ENCODE data around the gene NRXN2.

NRXN2 gene

GRCh38 chr11:64661146-64661545 is 61.9 kb downstream of the NRXN2 start:
- H3K27me3 ChIP-seq (ENCODE audit: control insufficient read depth, insufficient read depth, low read length, poor library complexity, severe bottlenecking): no peaks in the 10 kb centered on the region
- no peak overlapping the region for H3K4me3 ChIP-seq (ENCODE audit: insufficient read depth, low read depth, low read length)
- no peaks in the 10 kb centered on the region for H3K9me3 ChIP-seq (ENCODE audit: control insufficient read depth, low read length)
- no peaks in the 10 kb centered on the region for H3K36me3 ChIP-seq (ENCODE audit: control insufficient read depth, insufficient read depth, low read length)
- H3K4me1 ChIP-seq (ENCODE audit: control insufficient read depth, insufficient read depth, low read length): no peaks in the 10 kb centered on the region
- no peak overlapping the region for H3K27ac ChIP-seq (ENCODE audit: insufficient read depth, low read depth, low read length, poor library complexity, severe bottlenecking)
- 84 to 85% methylated on average over 6 of the region's 6 CpGs for WGBS, 2 experiments

- no peaks in the 10 kb centered on the region for H3K4me1 ChIP-seq (ENCODE audit: control insufficient read depth, insufficient read depth, low read length)
- 93 to 95% methylated on average over 19 of the region's 19 CpGs for WGBS, 2 experiments
- no peak overlapping the region for H3K4me3 ChIP-seq (ENCODE audit: insufficient read depth, low read depth, low read length)
- no peaks in the 10 kb centered on the region for H3K27me3 ChIP-seq (ENCODE audit: control insufficient read depth, insufficient read depth, low read length, poor library complexity, severe bottlenecking)
- no peaks in the 10 kb centered on the region for H3K36me3 ChIP-seq (ENCODE audit: control insufficient read depth, insufficient read depth, low read length)
- no peaks in the 10 kb centered on the region for H3K9me3 ChIP-seq (ENCODE audit: control insufficient read depth, low read length)
- no peak overlapping the region for H3K27ac ChIP-seq (ENCODE audit: insufficient read depth, low read depth, low read length, poor library complexity, severe bottlenecking)
Observed at GRCh38 chr11:64660706-64661105, 62.3 kb downstream of the NRXN2 start.

- H3K27me3 ChIP-seq (ENCODE audit: control insufficient read depth, insufficient read depth, low read length, poor library complexity, severe bottlenecking): no peaks in the 10 kb centered on the region
- peaks cover under 1% of the 10 kb centered on the region for H3K4me1 ChIP-seq (ENCODE audit: control insufficient read depth, insufficient read depth, low read length)
- H3K27ac ChIP-seq (ENCODE audit: insufficient read depth, low read depth, low read length, poor library complexity, severe bottlenecking): no peak overlapping the region
- H3K36me3 ChIP-seq (ENCODE audit: control insufficient read depth, insufficient read depth, low read length): no peaks in the 10 kb centered on the region
- H3K4me3 ChIP-seq (ENCODE audit: insufficient read depth, low read depth, low read length): no peak overlapping the region
- no peaks in the 10 kb centered on the region for H3K9me3 ChIP-seq (ENCODE audit: control insufficient read depth, low read length)
- WGBS, 2 experiments: 96 to 97% methylated on average over 10 of the region's 10 CpGs
Observed at GRCh38 chr11:64660205-64660604, 62.8 kb downstream of the NRXN2 start.

- no peak overlapping the region for H3K27ac ChIP-seq (ENCODE audit: insufficient read depth, low read depth, low read length, poor library complexity, severe bottlenecking)
- no peak overlapping the region for H3K4me3 ChIP-seq (ENCODE audit: insufficient read depth, low read depth, low read length)
- H3K27me3 ChIP-seq (ENCODE audit: control insufficient read depth, insufficient read depth, low read length, poor library complexity, severe bottlenecking): no peaks in the 10 kb centered on the region
- no peaks in the 10 kb centered on the region for H3K36me3 ChIP-seq (ENCODE audit: control insufficient read depth, insufficient read depth, low read length)
- 89 to 91% methylated on average over 9 of the region's 9 CpGs for WGBS, 2 experiments
- peaks cover 3% of the 10 kb centered on the region for H3K4me1 ChIP-seq (ENCODE audit: control insufficient read depth, insufficient read depth, low read length)
- H3K9me3 ChIP-seq (ENCODE audit: control insufficient read depth, low read length): no peaks in the 10 kb centered on the region
Observed at GRCh38 chr11:64659417-64660144, 63.4 kb downstream of the NRXN2 start.

- Histone ChIP-seq H3K4me1 (ENCODE audit: control insufficient read depth, insufficient read depth, low read length) (peaks cover 3% of the 10 kb centered on the region), H3K9me3 (ENCODE audit: control insufficient read depth, low read length) (no peaks in the 10 kb centered on the region), H3K36me3 (ENCODE audit: control insufficient read depth, insufficient read depth, low read length) (no peaks in the 10 kb centered on the region), H3K27me3 (ENCODE audit: control insufficient read depth, insufficient read depth, low read length, poor library complexity, severe bottlenecking) (no peaks in the 10 kb centered on the region), H3K27ac (ENCODE audit: insufficient read depth, low read depth, low read length, poor library complexity, severe bottlenecking) (no peak overlapping the region), H3K4me3 (ENCODE audit: insufficient read depth, low read depth, low read length) (no peak overlapping the region)
- 91 to 96% methylated on average over 2 of the region's 2 CpGs for WGBS, 2 experiments
Observed at GRCh38 chr11:64658265-64658664, 64.7 kb downstream of the NRXN2 start.

- WGBS, 2 experiments: 43 to 47% methylated on average over 6 of the region's 6 CpGs
- no peak overlapping the region for H3K4me3 ChIP-seq (ENCODE audit: insufficient read depth, low read depth, low read length)
- H3K4me1 ChIP-seq (ENCODE audit: control insufficient read depth, insufficient read depth, low read length): peaks cover 3% of the 10 kb centered on the region
- H3K9me3 ChIP-seq (ENCODE audit: control insufficient read depth, low read length): no peaks in the 10 kb centered on the region
- H3K36me3 ChIP-seq (ENCODE audit: control insufficient read depth, insufficient read depth, low read length): no peaks in the 10 kb centered on the region
- H3K27ac ChIP-seq (ENCODE audit: insufficient read depth, low read depth, low read length, poor library complexity, severe bottlenecking): no peak overlapping the region
- no peaks in the 10 kb centered on the region for H3K27me3 ChIP-seq (ENCODE audit: control insufficient read depth, insufficient read depth, low read length, poor library complexity, severe bottlenecking)
Observed at GRCh38 chr11:64656862-64657261, 66.1 kb downstream of the NRXN2 start.

- no peak overlapping the region for H3K27ac ChIP-seq (ENCODE audit: insufficient read depth, low read depth, low read length, poor library complexity, severe bottlenecking)
- H3K27me3 ChIP-seq (ENCODE audit: control insufficient read depth, insufficient read depth, low read length, poor library complexity, severe bottlenecking): no peaks in the 10 kb centered on the region
- H3K4me1 ChIP-seq (ENCODE audit: control insufficient read depth, insufficient read depth, low read length): peaks cover 3% of the 10 kb centered on the region
- H3K36me3 ChIP-seq (ENCODE audit: control insufficient read depth, insufficient read depth, low read length): no peaks in the 10 kb centered on the region
- no peak overlapping the region for H3K4me3 ChIP-seq (ENCODE audit: insufficient read depth, low read depth, low read length)
- WGBS, 2 experiments: 89 to 93% methylated on average over 8 of the region's 8 CpGs
- no peaks in the 10 kb centered on the region for H3K9me3 ChIP-seq (ENCODE audit: control insufficient read depth, low read length)
Observed at GRCh38 chr11:64655941-64656601, 66.9 kb downstream of the NRXN2 start.

GRCh38 chr11:64654958-64655541 is 67.9 kb downstream of the NRXN2 start:
- H3K36me3 ChIP-seq (ENCODE audit: control insufficient read depth, insufficient read depth, low read length): no peaks in the 10 kb centered on the region
- no peaks in the 10 kb centered on the region for H3K27me3 ChIP-seq (ENCODE audit: control insufficient read depth, insufficient read depth, low read length, poor library complexity, severe bottlenecking)
- peaks cover 3% of the 10 kb centered on the region for H3K4me1 ChIP-seq (ENCODE audit: control insufficient read depth, insufficient read depth, low read length)
- 87% methylated on average over 13 of the region's 13 CpGs for WGBS, 2 experiments
- H3K4me3 ChIP-seq (ENCODE audit: insufficient read depth, low read depth, low read length): no peak overlapping the region
- H3K27ac ChIP-seq (ENCODE audit: insufficient read depth, low read depth, low read length, poor library complexity, severe bottlenecking): no peak overlapping the region
- H3K9me3 ChIP-seq (ENCODE audit: control insufficient read depth, low read length): no peaks in the 10 kb centered on the region

GRCh38 chr11:64654439-64654838 is 68.6 kb downstream of the NRXN2 start:
- Histone ChIP-seq H3K4me1 (ENCODE audit: control insufficient read depth, insufficient read depth, low read length) (peaks cover 3% of the 10 kb centered on the region), H3K9me3 (ENCODE audit: control insufficient read depth, low read length) (no peaks in the 10 kb centered on the region), H3K27ac (ENCODE audit: insufficient read depth, low read depth, low read length, poor library complexity, severe bottlenecking) (no peak overlapping the region), H3K36me3 (ENCODE audit: control insufficient read depth, insufficient read depth, low read length) (no peaks in the 10 kb centered on the region), H3K4me3 (ENCODE audit: insufficient read depth, low read depth, low read length) (no peak overlapping the region), H3K27me3 (ENCODE audit: control insufficient read depth, insufficient read depth, low read length, poor library complexity, severe bottlenecking) (no peaks in the 10 kb centered on the region)
- 89 to 93% methylated on average over 4 of the region's 4 CpGs for WGBS, 2 experiments

GRCh38 chr11:64653388-64653973 is 69.5 kb downstream of the NRXN2 start:
- H3K27ac ChIP-seq (ENCODE audit: insufficient read depth, low read depth, low read length, poor library complexity, severe bottlenecking): no peak overlapping the region
- H3K4me3 ChIP-seq (ENCODE audit: insufficient read depth, low read depth, low read length): no peak overlapping the region
- H3K4me1 ChIP-seq (ENCODE audit: control insufficient read depth, insufficient read depth, low read length): peaks cover 8% of the 10 kb centered on the region
- 68 to 80% methylated on average over 12 to 13 of the region's 13 CpGs for WGBS, 2 experiments
- no peaks in the 10 kb centered on the region for H3K9me3 ChIP-seq (ENCODE audit: control insufficient read depth, low read length)
- no peaks in the 10 kb centered on the region for H3K27me3 ChIP-seq (ENCODE audit: control insufficient read depth, insufficient read depth, low read length, poor library complexity, severe bottlenecking)
- H3K36me3 ChIP-seq (ENCODE audit: control insufficient read depth, insufficient read depth, low read length): no peaks in the 10 kb centered on the region
